GM19240 (cell line): ENCODE measurements around the gene ADRA2C.

Experiments
- DNase-seq: peaks from one replicate; pipeline ENCODE4 v3.0.0; 2011; ENCODE audit warnings: low spot score; ENCODE audit not compliant: insufficient read length

The ADRA2C gene

DNA sequence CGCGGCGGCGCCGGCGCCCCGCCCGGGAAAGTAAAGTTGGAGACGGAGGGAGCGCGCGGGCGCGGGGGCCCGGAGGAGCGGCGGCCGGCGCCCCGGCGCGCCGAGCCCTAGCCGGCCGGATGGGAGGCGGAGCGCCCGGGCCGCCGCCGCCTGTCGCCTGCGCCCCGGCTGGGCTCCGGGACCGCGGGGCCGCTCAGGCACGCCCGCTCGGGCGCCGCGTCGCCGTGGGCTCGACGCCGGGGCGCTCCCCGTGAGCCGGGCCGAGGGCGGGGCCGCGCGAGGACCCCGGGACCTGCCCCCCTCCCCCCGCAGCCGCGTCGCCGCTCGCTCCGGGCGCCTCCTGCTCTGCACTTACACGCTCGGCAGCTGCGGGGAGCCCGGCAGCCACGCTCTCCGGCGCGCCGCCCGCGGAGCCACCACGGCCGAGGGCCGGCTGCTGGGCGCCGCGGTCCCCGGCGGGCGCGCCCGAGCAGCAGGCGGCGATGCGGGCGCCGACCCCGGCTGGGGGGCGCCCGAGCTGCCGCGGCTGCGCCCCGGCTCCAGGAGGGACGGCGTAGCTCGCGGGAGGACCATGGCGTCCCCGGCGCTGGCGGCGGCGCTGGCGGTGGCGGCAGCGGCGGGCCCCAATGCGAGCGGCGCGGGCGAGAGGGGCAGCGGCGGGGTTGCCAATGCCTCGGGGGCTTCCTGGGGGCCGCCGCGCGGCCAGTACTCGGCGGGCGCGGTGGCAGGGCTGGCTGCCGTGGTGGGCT, at the start of gene ADRA2C:
ADRA2C (plus strand) TSS at position 350 of the 749 bp plus-strand sequence; CDS start at position 572, 222 bp downstream.
- DNase-seq = no peak

- no peak for DNase-seq
Observed at GRCh38 chr4:3716631-3717235, 49.5 kb upstream of the ADRA2C start.

- no peak for DNase-seq
Observed at GRCh38 chr4:3717241-3717640, 48.9 kb upstream of the ADRA2C start.

GRCh38 chr4:3718462-3718861, 47.7 kb upstream of the ADRA2C start:
- no peak for DNase-seq

GRCh38 chr4:3719191-3719590, 47.0 kb upstream of the ADRA2C start:
- DNase-seq = no peak

DNA sequence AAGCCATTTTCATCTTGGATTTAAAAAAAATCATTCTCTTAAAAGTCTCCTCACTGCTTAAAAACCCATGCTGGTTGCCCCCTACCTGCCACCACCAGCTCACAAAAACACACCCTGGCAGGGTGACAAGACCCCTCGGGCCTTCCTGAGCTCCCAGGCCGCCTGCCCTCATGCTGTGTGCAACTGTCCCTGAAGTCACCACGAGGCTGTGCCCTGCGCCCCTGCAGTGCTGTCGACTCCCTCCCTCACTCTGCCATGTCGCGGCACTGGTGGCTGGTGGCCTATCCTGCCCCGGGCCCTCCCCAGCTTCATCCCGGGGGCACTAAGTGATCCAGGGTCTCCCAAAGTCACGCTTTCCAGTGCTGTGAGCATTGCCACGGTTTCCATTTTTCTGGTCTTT, 46.3 kb upstream of the ADRA2C start:
- DNase-seq = no peak

GRCh38 chr4:3720466-3720865, 45.7 kb upstream of the ADRA2C start:
- DNase-seq = no peak

- DNase-seq = no peak
Observed at GRCh38 chr4:3721186-3721585, 45.0 kb upstream of the ADRA2C start.

GRCh38 chr4:3721627-3722026, 44.6 kb upstream of the ADRA2C start:
- no peak for DNase-seq

- DNase-seq = no peak
Observed at GRCh38 chr4:3722446-3723231, 43.5 kb upstream of the ADRA2C start.

DNA sequence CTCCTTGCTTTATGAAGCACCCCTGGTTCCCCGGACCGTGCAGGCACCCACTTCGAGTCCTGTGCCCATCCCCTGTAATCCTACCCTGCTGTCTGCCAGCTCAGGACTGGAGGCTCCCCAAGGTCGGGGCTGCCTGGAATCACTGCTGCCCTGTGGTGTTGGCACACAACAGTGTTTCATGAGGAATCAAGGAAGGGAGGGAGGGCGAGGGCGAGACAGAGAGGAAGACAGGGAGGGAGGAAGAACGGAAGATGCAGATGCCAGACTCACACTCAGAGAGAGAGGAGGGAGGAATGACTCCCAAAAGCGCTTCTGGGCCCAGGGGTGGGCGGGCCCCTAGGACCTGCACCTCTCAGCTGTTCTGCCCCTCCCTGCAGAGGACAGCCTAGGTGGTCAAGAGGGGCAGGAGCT, 42.9 kb upstream of the ADRA2C start:
- no peak for DNase-seq

DNA sequence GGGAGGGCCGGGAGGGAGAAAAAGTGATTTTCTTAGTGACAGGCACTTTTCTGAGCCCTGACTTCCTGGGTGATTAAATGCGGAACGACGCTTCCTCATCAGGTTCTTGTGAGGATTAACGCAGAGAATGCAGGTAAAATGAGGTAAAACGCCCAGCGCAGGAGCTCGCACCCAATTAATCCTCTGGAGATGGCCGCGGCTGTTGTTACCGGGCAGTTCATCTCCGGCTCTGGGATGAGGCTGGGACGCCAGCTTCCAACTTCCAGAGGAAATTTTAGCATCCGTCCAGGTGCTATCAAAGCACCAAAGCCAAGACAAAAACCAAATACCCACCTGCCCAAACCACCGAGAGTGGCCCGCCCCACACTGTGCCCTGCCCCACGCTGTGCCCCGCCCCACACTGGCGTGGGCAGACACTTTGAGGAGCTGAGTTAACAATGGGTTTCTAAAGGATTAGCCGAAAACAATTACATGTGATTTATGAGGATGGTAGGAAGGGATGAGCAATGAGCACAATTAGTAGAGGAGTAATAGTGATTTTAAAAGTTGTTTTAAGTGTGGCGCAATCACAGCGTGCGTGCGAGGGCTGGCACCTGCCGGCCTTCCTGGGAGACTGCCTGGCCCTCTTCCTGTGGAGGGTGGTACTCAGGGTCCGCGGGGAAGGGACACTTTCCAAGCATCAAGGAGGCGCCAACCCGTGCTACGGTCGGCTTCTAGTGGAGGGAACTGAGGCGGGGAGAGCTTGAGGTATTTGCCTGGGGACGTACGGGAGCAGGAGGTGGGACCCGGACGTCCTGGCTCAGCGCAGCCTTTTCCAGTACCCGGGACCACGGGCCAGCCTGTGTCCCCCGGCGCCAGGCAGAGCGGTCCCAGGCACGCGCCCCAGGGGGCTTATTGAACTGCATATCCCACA, 41.6 kb upstream of the ADRA2C start:
- DNase-seq = no peak

DNA sequence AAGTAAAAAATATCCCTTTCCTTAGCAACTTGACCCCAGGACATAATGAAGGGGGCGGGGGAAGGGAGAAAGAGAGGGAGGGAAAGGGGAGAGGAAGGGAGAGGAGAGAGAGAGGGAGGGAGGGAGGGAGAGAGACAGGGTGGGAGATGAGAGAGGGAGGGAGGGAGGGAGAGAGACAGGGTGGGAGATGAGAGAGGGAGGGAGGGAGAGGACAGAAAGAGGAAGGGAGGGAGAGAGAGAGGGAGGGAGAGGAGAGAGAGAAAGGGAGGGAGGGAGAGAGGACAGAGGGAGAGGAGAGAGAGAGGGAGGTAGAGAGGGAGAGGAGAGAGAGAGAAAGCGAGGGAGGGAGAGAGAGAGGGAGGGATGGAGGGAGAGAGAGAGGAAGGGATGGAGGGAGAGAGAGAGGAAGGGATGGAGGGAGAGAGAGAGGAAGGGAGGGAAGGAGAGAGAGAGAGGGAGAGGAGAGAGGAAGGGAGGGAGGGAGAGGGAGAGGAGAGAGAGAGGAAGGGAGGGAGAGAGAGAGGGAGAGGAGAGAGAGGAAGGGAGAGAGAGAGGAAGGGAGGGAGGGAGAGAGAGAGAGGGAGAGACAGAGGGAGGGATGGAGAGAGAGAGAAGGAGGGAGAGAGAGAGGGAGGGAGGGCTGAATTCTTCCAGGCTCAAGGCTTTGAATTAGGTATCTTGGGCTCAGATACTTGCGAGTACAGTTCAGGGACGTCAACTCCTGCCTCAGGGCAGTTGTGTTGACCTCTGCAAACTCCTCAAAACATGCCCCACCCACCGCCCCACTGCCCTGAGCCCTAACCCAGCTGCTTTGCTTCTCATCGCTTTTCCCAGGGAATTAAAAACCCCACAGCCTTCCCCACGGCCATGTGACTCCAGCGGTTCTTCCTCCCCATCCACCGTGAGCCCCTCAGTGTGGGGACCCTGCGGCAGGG, 40.0 kb upstream of the ADRA2C start:
- no peak for DNase-seq

GRCh38 chr4:3727847-3728469, 38.2 kb upstream of the ADRA2C start:
- DNase-seq = no peak

DNA sequence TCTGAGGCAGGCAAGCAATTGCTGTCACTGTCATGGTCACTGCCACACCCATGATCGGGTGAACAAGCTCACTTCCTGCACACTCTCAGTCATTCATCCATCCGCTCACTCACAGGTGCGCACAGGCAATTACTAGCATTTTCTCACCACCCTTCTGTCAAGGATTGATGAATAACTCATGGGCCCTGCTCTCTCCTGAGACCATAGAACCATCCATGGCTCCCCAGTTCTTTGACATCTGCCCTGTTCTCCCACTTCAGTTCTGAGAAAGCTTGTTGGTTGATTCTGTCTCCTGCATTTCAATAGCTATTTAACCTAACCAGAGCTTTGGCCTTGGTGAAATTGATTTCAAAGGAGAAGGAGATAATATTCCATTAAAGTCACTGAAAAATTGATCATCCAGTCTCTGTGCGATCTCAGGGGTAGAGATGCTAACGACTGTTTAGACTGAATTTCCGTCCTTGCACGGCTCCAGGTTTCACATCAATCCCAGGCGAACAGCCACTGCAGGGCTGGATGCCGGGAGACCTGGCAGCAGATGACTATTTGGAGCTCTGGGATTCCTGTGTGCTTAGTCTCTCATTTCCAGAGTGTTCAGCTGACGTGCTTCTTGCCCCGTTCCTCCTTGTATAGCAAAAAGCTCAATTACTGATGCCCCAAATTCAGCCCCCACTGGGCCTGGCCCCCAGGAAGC, 36.9 kb upstream of the ADRA2C start:
- no peak for DNase-seq

GRCh38 chr4:3729882-3730226, 36.3 kb upstream of the ADRA2C start:
- DNase-seq = no peak

GRCh38 chr4:3730422-3731190, 35.6 kb upstream of the ADRA2C start:
- DNase-seq = no peak
